Suppressor macrophage treated with lipopolysaccharide for 1 hour (primary cell): Measurements from ENCODE around the gene CCN5.
"Not testable (repeated sequence)": the region's sequence is repeated elsewhere in the genome, so short reads cannot be mapped to it uniquely, and the experiment has no call there.

ENCODE experiments used
- DNase-seq, 3 donors: peaks; one replicate each; pipeline ENCODE4 v3.0.0-alpha.2; 2020 to 2022

Gene CCN5, protein sequence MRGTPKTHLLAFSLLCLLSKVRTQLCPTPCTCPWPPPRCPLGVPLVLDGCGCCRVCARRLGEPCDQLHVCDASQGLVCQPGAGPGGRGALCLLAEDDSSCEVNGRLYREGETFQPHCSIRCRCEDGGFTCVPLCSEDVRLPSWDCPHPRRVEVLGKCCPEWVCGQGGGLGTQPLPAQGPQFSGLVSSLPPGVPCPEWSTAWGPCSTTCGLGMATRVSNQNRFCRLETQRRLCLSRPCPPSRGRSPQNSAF

DNA sequence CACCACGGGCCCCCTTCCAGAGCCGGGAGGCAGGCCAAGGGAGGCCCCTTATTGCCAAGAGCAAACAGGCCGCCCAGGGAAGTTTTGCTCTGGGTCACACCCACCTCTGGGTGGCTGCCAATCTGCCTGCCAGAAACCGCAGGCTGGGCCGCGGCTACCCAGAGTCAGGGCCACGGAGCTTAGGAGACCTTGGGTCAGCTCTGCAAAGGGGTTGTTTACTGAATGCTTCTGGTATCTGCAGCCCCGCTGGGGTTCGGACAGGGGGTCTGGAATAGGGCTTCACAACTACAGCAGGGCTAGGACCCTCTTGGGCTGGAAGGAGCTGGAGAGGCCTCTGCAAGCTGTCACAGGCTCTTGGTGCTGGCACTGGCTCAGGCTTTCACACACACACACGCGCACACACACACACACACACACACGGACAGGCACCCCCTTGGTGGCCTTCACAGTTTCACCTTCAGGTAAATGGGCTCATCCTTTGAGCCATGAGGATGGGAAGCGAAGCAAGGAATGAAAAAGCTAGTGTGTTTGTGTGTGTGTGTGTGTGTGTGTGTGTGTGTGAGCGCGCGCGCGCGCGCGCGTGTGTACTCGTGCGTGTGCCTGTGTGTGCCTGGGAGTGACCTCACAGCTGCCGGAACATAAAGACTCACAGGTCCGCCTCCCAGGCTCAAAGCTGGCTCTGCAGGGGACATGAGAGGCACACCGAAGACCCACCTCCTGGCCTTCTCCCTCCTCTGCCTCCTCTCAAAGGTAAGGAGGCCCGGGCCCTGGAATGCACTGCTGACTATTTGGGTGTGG, at the start of gene CCN5:
CCN5 (plus strand) TSS at position 669 of the 798 bp plus-strand sequence; CDS start at position 691, 22 bp downstream.
- peak; percentile 46 to 66 (median 59) for DNase-seq

DNA sequence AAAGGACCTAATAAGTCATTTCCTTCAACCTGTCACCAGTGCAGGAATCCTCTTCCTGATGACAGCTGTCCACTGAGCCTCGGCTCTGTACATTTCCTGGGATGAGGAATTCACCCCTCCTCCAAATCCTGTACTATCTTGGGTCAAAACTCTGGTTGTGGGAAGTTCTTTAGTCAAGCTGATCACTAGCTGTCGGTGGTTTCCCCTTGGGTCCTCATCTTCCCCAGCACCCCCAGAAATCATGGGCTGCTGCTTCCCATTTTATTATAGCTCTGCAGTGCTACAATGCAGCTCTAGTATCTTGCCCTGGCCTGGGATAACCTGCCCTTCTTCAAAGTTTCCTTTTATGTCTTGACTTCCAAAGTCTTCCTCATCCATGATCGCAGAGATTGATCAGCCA, 49.1 kb upstream of the CCN5 start:
- peak; percentile 60 to 70 (median 68) for DNase-seq

DNA sequence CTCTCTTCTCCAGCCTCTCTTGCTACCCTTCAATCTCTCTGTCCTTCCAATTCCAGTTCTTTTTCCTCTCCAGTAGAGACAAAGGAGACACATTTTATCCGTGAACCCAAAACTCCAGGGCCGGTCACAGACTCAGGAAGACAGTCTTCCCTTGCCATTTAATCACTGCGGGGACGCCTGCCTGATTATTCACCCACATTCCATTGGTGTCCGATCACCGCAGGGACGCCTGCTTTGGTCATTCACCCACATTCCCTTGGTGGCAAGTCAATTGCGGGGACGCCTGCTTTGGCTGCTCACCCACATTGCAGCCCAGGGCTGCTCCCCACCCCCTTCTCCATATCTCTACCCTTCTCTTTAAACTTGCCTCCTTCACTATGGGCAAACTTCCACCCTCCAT, 44.3 kb upstream of the CCN5 start:
- not testable (repeated sequence) for DNase-seq

DNA sequence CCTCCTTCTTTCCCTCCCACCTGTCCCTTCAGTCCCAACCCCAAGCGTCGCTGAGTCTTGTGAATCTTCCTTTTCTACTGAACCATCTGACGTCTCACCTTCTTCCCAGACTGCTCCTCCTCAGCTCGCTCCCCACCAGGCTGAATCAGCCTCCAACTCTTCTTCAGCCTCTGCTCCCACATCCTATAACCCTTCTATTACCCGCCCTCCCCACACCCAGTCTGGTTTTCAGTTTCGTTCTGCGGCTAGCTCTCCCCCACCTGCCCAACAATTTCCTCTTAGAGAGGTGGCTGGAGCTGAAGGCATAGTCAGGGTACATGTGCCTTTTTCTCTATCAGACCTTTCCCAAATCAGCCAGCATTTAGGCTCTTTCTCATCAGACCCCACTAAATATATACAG, 43.6 kb upstream of the CCN5 start:
- DNase-seq, result peak; percentile 43 to 48 (median 47)

DNA sequence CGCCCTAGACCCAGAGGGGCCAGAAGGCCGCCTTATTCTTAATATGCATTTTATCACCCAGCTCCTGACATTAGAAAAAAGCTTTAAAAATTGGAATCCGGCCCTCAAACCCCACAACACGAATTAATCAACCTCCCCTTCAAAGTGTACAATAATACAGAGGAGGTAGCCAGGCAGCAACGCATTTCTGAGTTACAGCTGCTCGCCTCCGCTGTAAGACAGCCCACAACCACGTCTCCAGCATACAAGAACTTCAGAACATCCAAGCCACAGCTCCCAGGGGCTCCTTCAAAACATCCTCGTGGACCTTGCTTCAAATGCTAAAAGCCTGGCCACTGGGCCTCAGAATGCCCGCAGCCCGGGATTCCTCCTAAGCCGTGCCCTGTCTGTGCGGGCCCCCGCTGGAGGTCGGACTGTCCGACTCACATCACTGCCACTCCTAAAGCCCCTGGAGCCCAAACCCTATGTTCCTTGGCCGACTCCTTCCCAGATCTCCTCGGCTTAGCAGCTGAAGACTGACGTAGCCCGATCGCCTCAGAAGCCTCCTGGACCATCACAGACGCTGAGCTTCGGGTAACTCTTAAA, 42.8 kb upstream of the CCN5 start:
- DNase-seq, result not testable (repeated sequence)

DNA sequence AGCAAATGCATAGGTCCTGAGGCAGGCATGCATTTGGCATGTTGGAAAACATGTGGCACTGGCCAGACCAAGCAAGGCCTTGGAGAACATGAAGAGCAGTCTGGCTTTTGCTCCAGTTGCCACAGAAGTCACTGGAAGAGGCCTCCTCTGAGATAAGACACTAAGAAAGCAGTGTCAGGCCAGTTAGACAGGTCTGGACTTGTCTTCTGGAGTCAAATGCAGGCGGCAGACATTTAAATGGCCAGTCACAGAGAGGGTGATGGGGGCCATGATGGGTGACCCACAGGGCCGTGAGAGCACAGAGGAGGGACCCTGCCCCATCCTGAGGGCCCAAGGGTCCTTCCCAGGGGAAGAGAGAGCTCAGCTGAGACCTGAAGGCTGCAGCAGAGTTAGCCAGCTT, 36.9 kb upstream of the CCN5 start:
- no peak for DNase-seq

DNA sequence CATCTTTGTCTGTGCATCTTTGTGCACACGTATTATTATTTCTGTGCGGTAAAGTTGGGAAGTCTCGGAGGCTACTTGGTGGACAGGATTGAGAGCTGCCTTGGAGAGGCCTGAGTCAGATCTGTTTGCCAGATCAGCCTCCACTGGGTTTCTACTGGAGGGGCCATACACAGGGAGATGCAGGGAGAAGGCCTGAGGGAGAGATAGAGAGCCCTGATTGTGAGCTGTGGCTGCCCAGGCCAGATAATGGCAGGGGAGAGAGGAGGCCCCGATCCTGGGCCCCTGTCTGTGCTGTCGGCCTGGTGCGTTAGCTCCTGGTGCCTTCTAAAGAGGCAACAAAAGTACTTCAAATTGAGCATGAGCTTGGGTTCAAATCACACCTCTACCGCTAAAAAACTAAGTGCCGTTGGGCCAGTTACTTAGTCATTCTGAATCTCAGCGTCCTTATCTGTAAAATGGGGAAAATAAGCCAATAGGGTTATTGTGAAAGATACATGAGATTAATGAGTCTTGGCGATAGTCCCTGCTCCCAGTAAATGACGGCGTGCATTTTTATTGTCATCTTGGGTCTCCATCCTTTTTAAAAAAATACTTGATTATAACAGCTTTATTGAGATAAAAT, 36.1 kb upstream of the CCN5 start:
- no peak for DNase-seq

DNA sequence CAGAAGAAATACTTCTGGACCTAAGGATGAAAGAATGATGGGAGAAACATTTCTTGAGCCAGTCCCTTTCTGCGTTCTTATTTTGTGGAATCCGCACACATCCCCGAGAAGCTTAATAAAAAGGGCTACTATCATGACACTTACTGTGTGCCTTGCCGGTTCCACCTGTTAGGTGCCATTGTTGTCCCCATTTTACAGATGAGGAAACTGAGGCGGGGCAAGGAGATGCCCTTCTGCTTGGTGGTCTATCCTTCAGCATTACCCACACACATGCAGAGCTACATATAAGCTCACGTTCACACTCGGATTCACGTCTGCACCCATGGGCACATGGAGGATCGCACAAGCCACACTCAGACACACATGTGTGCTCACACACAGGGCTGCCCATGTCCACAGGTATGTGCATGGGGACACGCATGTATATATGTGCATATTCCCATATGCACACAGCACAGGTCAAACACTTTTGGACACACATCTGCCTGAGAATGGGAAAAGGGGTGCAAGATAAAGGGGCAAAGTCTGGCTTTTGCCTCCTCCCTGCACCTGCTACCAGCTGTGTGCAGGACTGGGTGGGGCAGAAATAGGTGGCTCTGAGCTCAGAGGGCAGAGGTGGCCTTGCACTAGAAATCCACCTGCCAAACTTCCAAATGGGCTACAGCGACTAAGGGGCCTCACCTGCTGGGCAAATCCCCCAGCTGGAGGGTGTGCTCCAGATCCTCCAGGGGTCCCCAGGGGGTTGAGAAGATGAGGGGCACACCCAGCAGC, 33.2 kb upstream of the CCN5 start:
- no peak for DNase-seq

DNA sequence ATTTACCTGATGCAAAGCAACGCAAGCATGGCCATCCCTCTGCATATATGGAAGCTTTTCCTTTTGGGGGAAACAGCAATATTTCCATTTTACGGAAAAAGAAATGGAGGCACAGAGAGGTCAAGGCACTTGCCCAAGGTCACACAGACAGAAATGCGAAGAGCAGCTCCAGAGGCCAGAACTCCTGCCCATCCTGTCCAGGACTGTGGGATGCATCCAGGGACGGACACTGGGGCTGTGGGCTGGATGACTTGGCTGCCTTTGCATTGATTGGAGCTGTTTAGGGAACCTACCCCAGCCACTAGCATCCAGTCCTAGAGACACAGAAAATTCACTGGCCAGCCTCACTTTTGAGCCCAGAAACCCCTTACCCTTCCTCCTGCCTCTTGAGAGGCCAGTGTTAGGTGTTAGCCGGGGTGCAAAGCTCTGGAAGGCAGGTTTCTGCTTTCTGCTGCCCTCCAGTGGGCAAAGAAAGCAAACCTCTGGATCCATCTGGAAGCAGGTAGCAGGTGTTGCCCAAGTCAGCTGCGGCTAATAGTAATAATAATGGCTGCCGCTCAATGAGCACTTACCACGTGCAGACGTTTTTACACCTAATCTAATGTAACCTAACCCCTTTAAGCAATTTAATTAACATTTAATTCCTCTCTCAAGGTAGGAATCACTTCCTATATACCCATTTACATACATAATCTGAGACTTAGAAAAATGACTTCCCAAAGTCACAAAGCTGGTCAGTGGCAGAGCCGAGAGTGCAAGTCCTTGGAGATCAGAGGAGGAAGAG, 31.7 kb upstream of the CCN5 start:
- DNase-seq, result peak; percentile 66 to 73 (median 72)

DNA sequence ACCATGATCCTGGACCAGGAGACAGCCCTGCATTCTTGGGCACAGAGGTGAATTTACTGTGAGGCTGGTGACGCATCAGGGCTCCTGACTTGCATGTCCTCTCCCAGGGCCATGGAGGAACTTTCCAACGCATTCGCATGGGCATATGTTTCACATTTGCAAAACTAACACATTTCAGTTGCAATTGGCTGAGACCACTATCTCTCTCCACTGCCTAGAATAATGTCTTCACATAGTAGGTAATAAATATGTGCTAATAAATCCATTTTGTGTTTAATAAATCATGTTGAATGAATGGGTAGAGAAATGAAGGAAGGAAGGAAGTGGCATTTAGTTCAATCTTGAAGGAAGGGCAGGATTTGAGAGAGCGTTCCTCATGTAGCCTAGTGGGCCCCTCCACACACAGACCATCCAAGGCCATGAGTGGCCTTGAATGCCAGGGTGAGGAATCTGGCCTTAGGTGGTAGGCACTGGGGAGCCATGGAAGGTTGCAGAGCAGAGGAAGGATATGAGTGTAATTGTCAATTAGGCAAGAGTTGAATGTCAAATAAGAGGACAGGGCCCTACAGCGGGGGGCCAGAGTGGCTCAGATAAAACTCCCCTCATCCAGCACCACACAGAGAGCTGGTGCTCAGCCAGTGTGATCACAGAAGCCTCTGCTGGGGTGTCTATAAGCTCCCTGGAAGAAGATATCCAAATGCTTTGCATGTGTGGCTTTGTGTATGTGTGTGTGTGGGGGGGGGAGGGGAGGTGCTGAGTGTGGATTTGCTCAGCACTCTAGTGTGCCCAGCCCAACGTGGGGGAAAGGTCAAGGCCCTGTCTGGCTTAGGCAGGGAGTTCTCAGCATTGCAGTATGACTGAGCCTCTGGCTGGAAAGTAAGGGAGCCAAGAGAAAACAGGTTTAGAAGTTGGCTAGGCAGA, 30.9 kb upstream of the CCN5 start:
- DNase-seq, result no peak

DNA sequence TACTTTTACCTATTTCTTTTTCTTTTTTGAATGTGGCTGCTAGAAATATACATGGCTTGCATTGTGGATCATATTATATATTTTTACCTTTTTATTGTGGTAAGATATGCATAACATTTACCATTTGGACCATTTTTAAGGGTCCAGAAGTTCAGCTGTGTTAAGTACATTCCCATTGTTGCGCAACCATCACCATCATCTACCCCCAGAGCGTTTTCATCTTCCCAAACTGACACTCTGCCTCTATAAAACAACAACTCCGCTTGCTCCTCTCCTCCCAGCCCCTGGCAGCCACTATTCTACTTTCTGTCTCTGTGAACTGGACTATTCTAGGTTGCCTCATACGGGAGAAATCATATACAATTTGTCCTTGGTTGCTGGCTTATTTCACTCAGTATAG, 28.2 kb upstream of the CCN5 start:
- no peak for DNase-seq

DNA sequence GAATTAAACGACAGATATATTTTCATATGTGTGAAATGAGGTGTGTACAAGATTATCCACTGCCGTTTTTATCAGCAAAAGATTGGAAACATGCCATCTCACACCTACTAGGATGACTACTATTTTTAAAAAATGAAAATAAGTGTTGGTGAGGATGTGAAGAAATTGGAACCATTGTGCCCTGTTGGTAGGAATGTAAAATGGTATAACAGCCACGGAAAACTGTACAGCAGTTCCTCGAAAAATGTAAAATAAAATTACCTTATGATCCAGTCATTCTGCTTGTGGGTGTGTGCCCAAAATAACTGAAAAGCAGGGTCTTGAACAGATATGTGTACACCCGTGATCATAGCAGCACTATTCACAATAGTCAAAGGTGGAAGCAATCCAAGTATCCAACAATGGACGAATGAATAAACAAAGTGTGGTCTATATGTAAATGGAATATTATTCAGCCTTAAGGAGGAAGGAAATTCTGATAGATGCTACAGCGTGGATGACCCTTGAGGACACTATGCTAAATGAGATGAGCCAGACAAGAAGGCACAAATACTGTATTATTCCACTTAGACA, 27.0 kb upstream of the CCN5 start:
- DNase-seq, result no peak

DNA sequence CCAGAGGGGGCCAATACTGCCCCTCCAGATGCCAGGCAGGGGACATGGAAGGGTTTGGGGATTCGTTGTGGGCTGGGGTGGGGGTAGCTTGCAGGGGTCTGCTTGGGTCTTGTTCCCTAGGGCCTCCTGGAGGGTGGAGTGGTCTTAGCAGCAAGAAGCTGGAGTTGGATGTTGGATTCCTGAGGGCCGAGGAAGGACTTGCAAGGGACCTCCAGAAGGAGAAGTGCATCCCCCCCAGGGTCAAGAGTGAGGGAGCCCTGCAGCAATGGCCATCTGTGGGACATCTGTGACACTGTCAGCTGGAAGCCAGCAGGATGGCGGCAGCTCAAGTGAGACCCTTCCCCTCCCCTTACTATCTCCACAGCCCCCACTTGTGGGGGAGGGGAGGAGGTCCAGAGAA, 25.4 kb upstream of the CCN5 start:
- no peak for DNase-seq

DNA sequence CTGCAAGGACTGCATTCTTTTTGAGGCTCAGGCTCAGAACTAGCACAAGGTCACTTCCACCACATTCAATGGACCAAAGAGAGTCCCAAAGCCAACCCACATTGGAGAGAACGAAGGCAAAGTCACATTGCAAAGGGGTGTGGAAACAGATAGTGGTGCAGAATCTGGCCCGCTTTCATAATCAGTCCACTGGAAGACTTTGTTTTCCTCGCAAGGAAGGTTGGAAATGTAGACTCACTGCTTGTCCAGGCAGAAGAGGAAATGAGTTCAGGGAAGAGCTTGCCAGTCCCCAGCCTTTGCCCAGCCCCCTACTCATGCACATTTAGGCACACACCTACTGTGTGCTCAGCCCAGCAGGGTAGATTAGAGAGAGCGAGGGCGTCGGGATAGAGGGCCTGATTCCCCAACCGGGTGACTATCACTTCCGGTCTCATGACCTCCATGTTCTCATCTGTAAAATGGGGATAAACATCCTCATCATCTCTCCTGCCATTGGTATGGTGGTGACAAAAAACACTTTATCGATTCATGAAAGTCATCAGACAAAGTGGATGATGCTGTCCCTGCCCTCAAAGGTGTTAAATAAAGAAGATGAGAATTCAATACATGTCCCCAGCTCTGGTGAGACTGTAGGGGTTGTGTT, 24.3 kb upstream of the CCN5 start:
- no peak for DNase-seq

DNA sequence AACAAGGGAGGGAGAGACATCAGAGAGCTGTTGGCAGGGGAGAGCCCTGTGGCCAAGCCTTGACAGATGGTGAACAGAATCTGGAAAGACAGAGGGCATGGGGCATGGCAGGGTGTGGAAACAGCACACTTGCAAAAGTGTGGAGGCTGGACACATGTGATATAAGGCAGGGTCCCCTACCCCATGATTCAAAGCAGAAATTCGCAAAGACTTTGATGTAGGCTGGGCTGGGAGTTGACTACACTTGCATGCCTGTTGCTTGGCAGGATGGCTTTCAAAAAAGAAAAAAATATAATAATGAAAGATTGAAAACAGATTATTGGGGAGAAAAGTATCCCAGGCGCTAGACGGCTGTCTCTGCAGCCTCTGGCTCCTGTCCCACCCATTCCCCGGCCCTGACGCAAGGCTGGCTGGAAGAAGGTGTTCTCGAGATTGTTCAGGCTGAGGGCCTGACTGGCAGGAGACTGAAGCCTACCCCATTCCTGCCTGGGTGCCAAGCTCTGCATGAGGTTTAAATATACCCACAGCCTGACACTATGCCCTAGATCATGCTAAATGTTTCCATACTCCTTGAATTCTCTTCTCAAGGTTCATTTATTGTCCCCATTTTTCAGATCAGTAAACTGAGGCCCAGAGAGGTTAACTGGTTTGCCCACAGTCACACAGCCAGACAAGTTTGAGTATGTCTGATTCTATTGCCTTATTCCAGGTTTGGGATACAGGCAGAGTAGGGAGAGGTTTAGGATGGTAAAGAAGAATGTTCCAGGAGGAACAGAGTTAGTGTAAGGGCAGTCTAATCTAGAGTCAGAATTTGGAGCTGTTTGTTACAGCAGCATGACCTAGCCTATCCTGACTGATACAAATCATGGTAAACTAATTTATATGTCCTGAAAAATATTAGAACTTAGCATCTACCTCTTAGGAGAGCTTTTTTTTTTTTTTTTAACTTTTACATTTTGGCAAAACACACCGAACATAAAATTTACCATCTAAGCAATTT, 23.4 kb upstream of the CCN5 start:
- no peak for DNase-seq

DNA sequence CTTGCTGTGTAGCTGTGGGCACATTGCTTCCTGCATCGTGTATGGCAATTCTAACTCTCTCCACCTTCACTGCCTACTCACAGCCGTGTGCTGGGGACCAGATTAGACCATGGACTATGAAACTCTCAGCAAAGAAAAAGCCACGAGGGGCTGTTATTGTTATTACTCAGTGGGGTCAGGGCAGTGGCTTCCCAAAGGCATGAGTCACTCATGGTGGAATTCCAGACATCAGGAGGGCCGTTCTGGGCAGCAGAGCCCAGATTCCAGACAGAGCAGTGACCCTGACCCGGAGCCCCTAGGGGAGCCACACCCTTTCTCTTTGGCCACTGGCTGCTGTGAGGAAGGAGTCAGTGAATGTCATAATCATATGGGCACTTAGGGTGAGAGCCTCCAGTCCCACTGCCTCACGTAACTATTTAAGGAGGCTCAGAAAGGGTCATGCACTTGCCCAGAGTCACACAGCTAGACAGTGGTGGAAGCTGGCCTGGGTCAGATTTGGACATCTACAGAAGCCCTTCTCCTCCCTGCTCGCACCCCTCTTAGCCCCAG, 22.2 kb upstream of the CCN5 start:
- no peak for DNase-seq

DNA sequence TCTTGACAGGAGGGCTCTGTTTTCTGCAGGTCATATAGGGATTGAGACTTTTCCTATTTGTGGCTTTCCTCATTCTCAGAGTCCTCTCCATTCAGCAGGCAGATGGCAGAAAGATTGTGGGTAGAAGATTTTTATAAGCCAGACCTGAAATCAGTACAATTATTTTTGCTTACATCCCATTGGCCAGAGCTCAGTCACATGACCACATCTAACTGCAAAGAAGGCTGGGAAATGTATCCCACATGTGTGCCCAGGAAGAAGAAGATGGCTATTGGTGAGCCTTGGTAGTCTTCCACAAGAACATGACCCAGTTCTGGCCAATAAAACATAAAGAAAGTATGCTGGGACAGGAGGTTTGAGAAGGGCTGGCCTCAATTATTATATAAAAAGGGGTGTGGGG, 21.5 kb upstream of the CCN5 start:
- no peak for DNase-seq

DNA sequence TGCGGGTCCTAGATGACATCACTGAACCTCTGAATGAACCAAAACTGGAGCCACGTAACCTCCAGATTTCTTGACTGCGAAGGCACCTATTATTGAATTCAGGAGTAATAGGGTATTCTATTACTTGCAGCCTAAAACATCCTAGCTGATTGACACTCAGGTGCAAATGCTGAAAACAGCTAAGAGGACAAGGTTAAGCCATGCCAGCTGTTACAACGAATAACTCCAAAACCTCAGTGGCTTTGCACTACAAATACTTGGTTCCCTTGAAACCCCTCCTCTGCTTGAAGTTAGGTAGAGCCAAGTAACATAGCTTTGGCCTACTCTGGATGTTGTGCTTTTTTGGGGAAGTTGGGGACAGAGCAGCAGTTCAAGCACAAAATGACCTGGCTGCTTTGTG, 21.0 kb upstream of the CCN5 start:
- no peak for DNase-seq
